ENCODE measurements around the gene SUCLG2.

Gene SUCLG2

DNA sequence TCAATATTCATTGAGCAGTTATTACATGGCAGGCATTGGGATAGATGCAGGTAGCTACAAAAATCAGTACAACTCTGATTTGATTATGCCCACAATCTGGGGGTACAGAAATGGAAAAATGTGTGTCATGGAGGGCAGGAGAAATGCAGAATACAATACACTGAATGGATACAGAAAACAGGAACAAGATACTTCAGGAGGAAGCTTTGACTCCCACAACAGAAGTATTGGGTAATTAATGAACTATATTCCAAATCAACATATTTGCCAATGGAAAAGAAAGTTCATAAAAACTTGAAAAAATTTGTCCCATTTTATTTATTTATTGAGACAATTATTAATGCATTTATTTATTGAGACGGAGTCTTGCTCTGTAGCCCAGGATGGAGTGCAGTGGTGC lies 207.0 kb downstream of the SUCLG2 start:
- Histone ChIP-seq H3K4me3 (ENCODE audit: low read length) (no peak overlapping the region), H3K4me1 (ENCODE audit: control insufficient read depth, insufficient read depth, low read length) (no peaks in the 10 kb centered on the region), H3K27ac (ENCODE audit: low read depth, low read length) (no peak overlapping the region), H3K36me3 (ENCODE audit: control insufficient read depth, insufficient read depth, low read length) (no peaks in the 10 kb centered on the region), H3K27me3 (ENCODE audit: control insufficient read depth, insufficient read depth, low read length) (no peaks in the 10 kb centered on the region), H3K9ac (ENCODE audit: low read length) (no peak overlapping the region)

DNA sequence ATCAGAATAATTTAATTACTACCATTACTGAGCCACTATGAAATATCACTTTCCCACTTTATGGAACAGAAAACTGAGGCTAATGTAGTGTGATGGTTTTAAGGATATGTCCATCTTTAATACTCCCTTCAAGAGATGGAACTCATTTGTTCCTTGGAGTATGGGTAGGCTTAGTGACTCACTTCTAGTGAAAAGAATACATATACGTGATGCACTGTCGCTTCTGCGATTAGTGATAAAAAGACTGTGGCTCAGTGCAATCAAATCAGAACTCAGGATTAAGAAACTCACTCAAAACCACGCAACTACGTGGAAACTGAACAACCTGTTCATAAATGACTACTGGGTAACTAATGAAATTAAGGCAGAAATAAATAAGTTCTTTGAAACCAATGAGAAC lies 216.6 kb downstream of the SUCLG2 start:
- H3K27ac ChIP-seq (ENCODE audit: low read depth, low read length) = no peak overlapping the region

DNA sequence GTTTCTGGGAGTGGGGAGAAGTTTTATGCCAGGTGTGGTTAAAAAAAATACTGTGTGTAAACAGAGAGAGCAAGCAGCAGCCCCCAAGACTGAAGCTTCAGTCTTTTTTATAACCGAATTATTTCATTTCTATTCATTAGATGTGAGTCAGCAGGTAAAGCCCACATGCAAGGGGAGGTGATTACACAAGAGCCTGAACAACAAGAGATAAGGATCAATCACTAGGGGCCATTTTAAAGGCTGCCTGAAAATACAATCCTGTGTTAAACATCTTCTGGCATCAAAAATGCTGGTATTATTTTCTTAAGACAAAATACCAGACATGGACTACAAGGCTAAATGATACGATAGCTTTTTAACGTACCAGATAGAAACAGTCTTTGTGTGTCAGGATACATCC lies 217.3 kb downstream of the SUCLG2 start:
- no peaks in the 10 kb centered on the region for H3K4me1 ChIP-seq (ENCODE audit: control insufficient read depth, insufficient read depth, low read length)
- no peak overlapping the region for H3K27ac ChIP-seq (ENCODE audit: low read depth, low read length)
- no peak overlapping the region for H3K9ac ChIP-seq (ENCODE audit: low read length)
- no peak overlapping the region for H3K4me3 ChIP-seq (ENCODE audit: low read length)
- no peaks in the 10 kb centered on the region for H3K36me3 ChIP-seq (ENCODE audit: control insufficient read depth, insufficient read depth, low read length)
- no peaks in the 10 kb centered on the region for H3K27me3 ChIP-seq (ENCODE audit: control insufficient read depth, insufficient read depth, low read length)

More for the DNA sequence above, 216.6 kb downstream of the SUCLG2 start:
- no peaks in the 10 kb centered on the region for H3K36me3 ChIP-seq (ENCODE audit: control insufficient read depth, insufficient read depth, low read length)
- no peaks in the 10 kb centered on the region for H3K4me1 ChIP-seq (ENCODE audit: control insufficient read depth, insufficient read depth, low read length)
- H3K9ac ChIP-seq (ENCODE audit: low read length) = no peak overlapping the region
- H3K27me3 ChIP-seq (ENCODE audit: control insufficient read depth, insufficient read depth, low read length) = no peaks in the 10 kb centered on the region
- no peak overlapping the region for H3K4me3 ChIP-seq (ENCODE audit: low read length)

DNA sequence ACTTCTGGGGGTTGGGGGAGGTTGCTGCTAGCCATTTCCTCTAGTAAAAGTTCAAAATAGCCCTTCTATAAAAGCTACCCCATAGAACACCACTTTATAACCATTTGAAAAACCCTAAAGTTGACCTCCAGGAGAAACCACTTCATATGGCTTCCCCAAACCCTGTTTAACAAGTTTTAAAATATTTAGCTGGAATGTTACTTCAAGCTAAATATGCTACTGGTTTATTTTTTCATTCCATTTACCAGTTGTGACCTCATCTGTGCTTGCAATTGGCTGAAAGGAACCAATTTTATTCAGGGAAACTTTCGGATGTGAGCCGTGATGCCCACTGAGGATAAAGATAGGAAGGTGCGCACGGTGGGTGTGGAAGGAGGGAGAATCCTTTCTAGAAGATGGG lies 221.3 kb downstream of the SUCLG2 start:
- Histone ChIP-seq H3K27ac (ENCODE audit: low read depth, low read length) (no peak overlapping the region), H3K9ac (ENCODE audit: low read length) (no peak overlapping the region), H3K4me3 (ENCODE audit: low read length) (no peak overlapping the region), H3K27me3 (ENCODE audit: control insufficient read depth, insufficient read depth, low read length) (no peaks in the 10 kb centered on the region), H3K36me3 (ENCODE audit: control insufficient read depth, insufficient read depth, low read length) (no peaks in the 10 kb centered on the region), H3K4me1 (ENCODE audit: control insufficient read depth, insufficient read depth, low read length) (no peaks in the 10 kb centered on the region)

DNA sequence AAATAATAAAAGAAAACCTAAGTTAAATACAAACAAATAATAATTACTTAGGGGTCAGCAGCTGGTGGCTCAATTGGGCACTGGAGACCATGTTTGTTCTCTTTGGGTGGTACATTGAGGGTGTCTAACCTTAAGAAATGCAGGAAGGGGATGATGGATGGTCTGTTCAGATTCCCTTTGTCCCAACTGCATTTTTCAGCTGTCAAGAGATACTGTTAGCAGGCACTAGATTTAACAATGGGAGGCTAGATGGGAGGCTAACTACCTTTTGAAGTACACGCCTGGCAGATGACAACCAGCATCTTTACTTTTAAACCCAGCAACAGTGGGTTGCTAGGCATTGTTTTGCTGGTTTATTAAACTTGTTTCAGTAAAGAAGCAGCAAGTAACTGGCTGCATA lies 222.5 kb downstream of the SUCLG2 start:
- H3K36me3 ChIP-seq (ENCODE audit: control insufficient read depth, insufficient read depth, low read length) = no peaks in the 10 kb centered on the region
- H3K27ac ChIP-seq (ENCODE audit: low read depth, low read length) = no peak overlapping the region
- H3K4me3 ChIP-seq (ENCODE audit: low read length) = no peak overlapping the region
- H3K9ac ChIP-seq (ENCODE audit: low read length) = no peak overlapping the region
- H3K27me3 ChIP-seq (ENCODE audit: control insufficient read depth, insufficient read depth, low read length) = no peaks in the 10 kb centered on the region
- no peaks in the 10 kb centered on the region for H3K4me1 ChIP-seq (ENCODE audit: control insufficient read depth, insufficient read depth, low read length)

DNA sequence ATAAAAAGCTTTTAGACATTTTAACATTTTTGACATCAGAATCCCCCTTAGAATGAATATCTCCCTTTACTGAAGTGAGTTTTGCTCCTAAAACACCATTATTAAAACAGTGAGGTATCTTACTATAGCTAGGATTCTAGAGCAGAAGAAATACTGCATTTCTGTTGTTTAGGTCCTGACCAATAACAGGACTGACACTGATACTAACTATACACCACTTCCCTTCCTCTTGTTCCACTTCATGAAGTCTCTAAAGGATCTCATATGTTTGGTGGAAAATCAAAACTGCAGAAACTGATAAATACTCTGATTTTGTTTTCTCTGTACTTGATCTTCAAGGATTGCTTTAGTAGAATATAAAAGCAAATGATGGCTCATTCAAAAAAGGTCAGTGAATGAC lies 230.7 kb downstream of the SUCLG2 start:
- no peaks in the 10 kb centered on the region for H3K4me1 ChIP-seq (ENCODE audit: control insufficient read depth, insufficient read depth, low read length)
- no peaks in the 10 kb centered on the region for H3K36me3 ChIP-seq (ENCODE audit: control insufficient read depth, insufficient read depth, low read length)

DNA sequence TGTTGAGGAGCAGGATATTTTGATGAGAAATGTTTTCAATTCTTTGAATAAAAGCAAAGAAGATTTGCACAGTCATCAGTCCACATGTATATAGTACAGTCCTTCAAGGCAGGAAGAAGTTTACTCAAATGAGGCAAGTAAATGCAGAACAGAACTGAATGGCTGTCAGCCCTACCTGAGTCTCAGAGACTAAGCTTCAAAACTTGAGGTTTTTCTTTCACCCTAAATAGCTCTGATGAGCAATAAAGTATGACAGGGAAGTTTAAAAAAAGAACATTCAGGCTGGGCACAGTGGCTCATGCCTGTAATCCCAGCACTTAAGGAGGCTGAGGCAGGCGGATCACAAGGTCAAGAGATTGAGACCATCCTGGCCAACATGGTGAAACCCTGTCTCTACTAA lies 232.5 kb downstream of the SUCLG2 start:
- Histone ChIP-seq H3K27ac (ENCODE audit: low read depth, low read length) (no peak overlapping the region), H3K36me3 (ENCODE audit: control insufficient read depth, insufficient read depth, low read length) (no peaks in the 10 kb centered on the region), H3K4me1 (ENCODE audit: control insufficient read depth, insufficient read depth, low read length) (no peaks in the 10 kb centered on the region), H3K9ac (ENCODE audit: low read length) (no peak overlapping the region), H3K27me3 (ENCODE audit: control insufficient read depth, insufficient read depth, low read length) (no peaks in the 10 kb centered on the region), H3K4me3 (ENCODE audit: low read length) (no peak overlapping the region)

More for the DNA sequence above, 230.7 kb downstream of the SUCLG2 start:
- Histone ChIP-seq H3K4me3 (ENCODE audit: low read length) (no peak overlapping the region), H3K27me3 (ENCODE audit: control insufficient read depth, insufficient read depth, low read length) (no peaks in the 10 kb centered on the region), H3K27ac (ENCODE audit: low read depth, low read length) (no peak overlapping the region), H3K9ac (ENCODE audit: low read length) (no peak overlapping the region)

DNA sequence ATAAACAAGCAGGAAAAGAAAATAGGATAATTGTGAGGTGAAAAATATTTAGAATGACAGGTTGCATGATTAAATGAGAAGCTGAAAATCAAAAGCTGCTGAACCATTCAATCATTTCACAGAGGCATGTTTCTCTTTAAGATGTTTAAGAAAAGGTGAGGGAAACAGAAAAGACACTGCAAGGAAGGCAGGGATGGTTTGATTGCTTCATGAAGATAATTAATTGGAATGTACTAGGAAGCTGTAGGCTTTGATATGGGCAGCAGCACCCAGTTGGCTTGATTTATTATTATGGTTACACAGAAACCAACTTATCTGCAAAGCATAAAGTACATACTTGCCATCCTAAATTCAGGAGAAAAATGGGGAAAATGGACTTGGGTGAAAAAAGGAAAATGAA lies 234.6 kb downstream of the SUCLG2 start:
- Histone ChIP-seq H3K4me3 (ENCODE audit: low read length) (no peak overlapping the region), H3K9ac (ENCODE audit: low read length) (no peak overlapping the region), H3K27ac (ENCODE audit: low read depth, low read length) (no peak overlapping the region), H3K27me3 (ENCODE audit: control insufficient read depth, insufficient read depth, low read length) (no peaks in the 10 kb centered on the region), H3K36me3 (ENCODE audit: control insufficient read depth, insufficient read depth, low read length) (no peaks in the 10 kb centered on the region), H3K4me1 (ENCODE audit: control insufficient read depth, insufficient read depth, low read length) (no peaks in the 10 kb centered on the region)

DNA sequence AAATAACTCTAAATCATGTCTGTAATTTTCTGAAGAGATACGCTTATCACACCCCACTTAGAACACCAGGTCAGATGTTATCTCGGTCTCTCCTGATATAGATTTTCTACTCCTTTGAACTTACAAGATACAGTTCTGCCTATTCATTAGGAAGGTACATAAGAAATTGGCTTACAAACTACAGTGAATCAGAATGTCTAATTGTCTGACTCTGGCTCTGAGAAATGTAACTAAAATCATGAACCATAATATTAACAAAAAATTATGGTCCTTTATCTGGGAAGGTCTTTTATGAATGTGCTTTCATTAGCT lies 235.2 kb downstream of the SUCLG2 start:
- Histone ChIP-seq H3K4me3 (ENCODE audit: low read length) (no peak overlapping the region), H3K27ac (ENCODE audit: low read depth, low read length) (no peak overlapping the region), H3K4me1 (ENCODE audit: control insufficient read depth, insufficient read depth, low read length) (no peaks in the 10 kb centered on the region), H3K27me3 (ENCODE audit: control insufficient read depth, insufficient read depth, low read length) (no peaks in the 10 kb centered on the region), H3K36me3 (ENCODE audit: control insufficient read depth, insufficient read depth, low read length) (no peaks in the 10 kb centered on the region), H3K9ac (ENCODE audit: low read length) (no peak overlapping the region)

DNA sequence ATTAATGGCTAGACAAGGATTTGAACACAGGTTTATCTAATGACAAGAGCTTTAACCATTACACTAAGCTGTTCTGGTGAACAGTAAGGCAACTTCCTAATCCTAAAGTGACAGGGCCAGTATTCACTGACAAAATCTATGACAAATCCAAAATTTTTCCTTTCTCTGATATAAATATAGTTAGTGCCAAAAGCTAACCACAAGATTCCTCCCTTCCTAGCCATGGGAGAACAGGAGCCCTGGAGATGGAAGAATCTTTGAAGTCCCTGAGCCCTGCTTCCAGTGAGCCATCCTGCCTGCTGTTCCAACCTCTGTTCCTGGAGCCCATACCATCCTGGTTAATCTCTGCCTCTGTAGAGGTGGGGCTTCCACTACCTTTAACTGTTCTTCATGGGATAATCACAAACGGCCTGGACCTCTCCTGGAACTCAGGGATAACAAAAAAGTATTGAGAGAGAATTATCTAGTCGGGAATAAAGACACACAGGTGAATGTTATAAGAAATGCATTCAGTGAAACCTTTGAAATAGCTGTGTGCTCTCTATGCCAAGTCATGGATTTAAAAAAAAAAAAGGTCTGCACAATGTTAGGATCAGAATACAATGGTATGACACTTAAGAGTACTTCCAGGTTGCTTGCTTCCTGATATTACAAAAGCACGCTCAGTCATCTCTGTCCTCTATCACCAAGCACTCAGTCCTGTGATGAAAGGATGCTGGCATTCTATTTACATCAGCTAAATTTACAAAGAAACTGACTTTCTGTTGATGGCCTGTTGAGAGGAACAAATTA lies 235.8 kb downstream of the SUCLG2 start:
- Histone ChIP-seq H3K9ac (ENCODE audit: low read length) (no peak overlapping the region), H3K27me3 (ENCODE audit: control insufficient read depth, insufficient read depth, low read length) (no peaks in the 10 kb centered on the region), H3K4me1 (ENCODE audit: control insufficient read depth, insufficient read depth, low read length) (no peaks in the 10 kb centered on the region), H3K36me3 (ENCODE audit: control insufficient read depth, insufficient read depth, low read length) (no peaks in the 10 kb centered on the region), H3K4me3 (ENCODE audit: low read length) (no peak overlapping the region), H3K27ac (ENCODE audit: low read depth, low read length) (no peak overlapping the region)

DNA sequence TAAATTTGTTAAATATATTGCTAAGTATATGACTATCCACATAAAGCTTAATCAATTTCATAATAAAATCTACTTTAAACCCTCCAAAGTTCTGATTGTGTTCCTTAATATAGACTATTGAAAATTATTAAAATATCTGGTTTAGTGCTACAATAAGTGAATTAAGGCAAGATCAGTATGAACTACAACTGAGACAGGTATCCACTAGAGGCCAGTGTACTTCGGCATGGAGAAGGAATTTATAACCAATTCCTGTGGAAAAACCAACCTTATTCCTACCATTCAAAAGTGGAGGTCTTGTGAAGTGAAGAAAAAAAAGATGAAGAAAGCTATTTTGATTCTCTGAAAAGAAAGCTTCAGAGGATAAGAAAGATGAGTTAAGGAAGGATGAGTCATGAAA lies 237.7 kb downstream of the SUCLG2 start:
- Histone ChIP-seq H3K4me3 (ENCODE audit: low read length) (no peak overlapping the region), H3K4me1 (ENCODE audit: control insufficient read depth, insufficient read depth, low read length) (no peaks in the 10 kb centered on the region), H3K36me3 (ENCODE audit: control insufficient read depth, insufficient read depth, low read length) (no peaks in the 10 kb centered on the region), H3K27me3 (ENCODE audit: control insufficient read depth, insufficient read depth, low read length) (no peaks in the 10 kb centered on the region), H3K27ac (ENCODE audit: low read depth, low read length) (no peak overlapping the region), H3K9ac (ENCODE audit: low read length) (no peak overlapping the region)

DNA sequence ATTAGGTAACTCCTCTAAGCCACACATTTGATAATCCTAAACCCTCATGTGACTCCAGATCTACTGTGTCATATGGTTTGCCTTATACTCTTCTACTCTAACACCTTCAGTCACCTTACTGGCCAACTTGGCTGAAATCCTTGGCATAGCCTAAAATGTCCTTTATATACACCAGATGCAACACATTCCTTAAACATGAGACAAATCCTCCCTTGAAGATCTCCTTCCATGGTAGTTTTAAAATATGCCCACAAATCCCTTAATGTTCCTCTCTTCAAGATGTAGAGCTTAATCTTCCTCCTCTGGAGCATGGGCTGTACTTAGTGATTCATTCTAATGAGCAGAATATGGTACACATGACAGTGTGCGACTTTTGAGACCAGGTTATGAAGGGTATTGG lies 238.9 kb downstream of the SUCLG2 start:
- Histone ChIP-seq H3K36me3 (ENCODE audit: control insufficient read depth, insufficient read depth, low read length) (no peaks in the 10 kb centered on the region), H3K27ac (ENCODE audit: low read depth, low read length) (no peak overlapping the region), H3K9ac (ENCODE audit: low read length) (no peak overlapping the region), H3K27me3 (ENCODE audit: control insufficient read depth, insufficient read depth, low read length) (no peaks in the 10 kb centered on the region), H3K4me1 (ENCODE audit: control insufficient read depth, insufficient read depth, low read length) (no peaks in the 10 kb centered on the region), H3K4me3 (ENCODE audit: low read length) (no peak overlapping the region)

DNA sequence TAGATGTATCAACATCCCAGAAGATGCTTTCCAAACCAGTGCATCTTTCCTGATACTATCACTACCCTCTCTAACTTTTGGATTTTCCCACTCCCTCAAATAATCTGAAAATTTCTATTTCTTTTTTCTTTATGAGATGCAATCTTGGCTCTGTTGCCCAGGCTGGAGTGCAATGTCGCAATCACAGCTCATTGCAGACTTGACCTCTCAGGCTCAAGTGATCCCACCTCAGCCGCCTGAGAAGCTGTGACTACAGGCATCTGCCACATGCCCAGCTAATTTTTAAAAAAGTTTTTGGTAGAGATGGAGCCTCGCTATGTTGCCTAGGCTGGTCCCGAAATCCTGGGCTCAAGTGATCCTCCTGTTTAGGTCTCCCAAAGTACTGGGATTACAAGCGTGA lies 239.7 kb downstream of the SUCLG2 start:
- Histone ChIP-seq H3K27me3 (ENCODE audit: control insufficient read depth, insufficient read depth, low read length) (no peaks in the 10 kb centered on the region), H3K36me3 (ENCODE audit: control insufficient read depth, insufficient read depth, low read length) (no peaks in the 10 kb centered on the region), H3K27ac (ENCODE audit: low read depth, low read length) (no peak overlapping the region), H3K4me1 (ENCODE audit: control insufficient read depth, insufficient read depth, low read length) (no peaks in the 10 kb centered on the region), H3K9ac (ENCODE audit: low read length) (no peak overlapping the region), H3K4me3 (ENCODE audit: low read length) (no peak overlapping the region)

Data from rectal smooth muscle tissue (tissue), 1 donor.